Measurements from ENCODE around the gene TEX35.

- TF ChIP-seq CTCF (IDR thresholded peaks at IDR 0.05 in 2 of 3, conservative IDR thresholded peaks at IDR 0.05 in 1 of 3; ENCODE audit: borderline replicate concordance in 1 of 3, insufficient read depth in 1 of 3, low read depth in 2 of 3, low read length in 2 of 3) (no peak), YY1 (IDR thresholded peaks at IDR 0.05; ENCODE audit: extremely low read depth, insufficient replicate concordance, low read depth, low read length) (no peak), POLR2A (IDR thresholded peaks at IDR 0.05; ENCODE audit: borderline replicate concordance, extremely low read depth, insufficient read depth, insufficient read length) (no peak), ZBTB33 (IDR thresholded peaks at IDR 0.05; ENCODE audit: extremely low read depth, insufficient replicate concordance, low read length) (no peak), ZNF274 (IDR thresholded peaks at IDR 0.05; ENCODE audit: low read depth, low read length) (no peak), JUND (IDR thresholded peaks at IDR 0.05) (no peak), EZH2 (IDR thresholded peaks at IDR 0.05) (no peak)
Measured at GRCh38 chr1:178537382-178538090, 24.6 kb downstream of the TEX35 start.
